OCI-LY1 (cell line): ENCODE data around the gene MIB2.

Source experiments
- CTCF ChIP-seq: fragments of 200-600 bp; sonication (generic), shearing (Covaris generic); IDR thresholded peaks from 2 replicates; pipeline ENCODE4 v1.5.1; 2017; ENCODE audit warnings: mild to moderate bottlenecking, antibody characterized with exemption, low read length, moderate library complexity, mixed read lengths
- EZH2 ChIP-seq: fragments of 200-600 bp; sonication (generic), shearing (Covaris generic); IDR thresholded peaks from 2 replicates; pipeline ENCODE4 v1.8.0; 2017; ENCODE audit warnings: borderline replicate concordance, mixed run types, mild to moderate bottlenecking, antibody characterized with exemption, low read length, moderate library complexity, mixed read lengths

GRCh38 chr1:1614204-1614953, 921 bp upstream of the MIB2 start:
- TF ChIP-seq CTCF (no peak), EZH2 (no peak)
